Coronary artery (tissue), 2 donors: Measurements from ENCODE around the gene L3MBTL1.

Experiments used
- DNase-seq: peaks from one replicate; pipeline ENCODE4 v3.0.0-alpha.2; 2017; ENCODE audit warnings: low spot score
- H3K27ac ChIP-seq, 2 donors: fragments of 200-600 bp; sonication (generic); one replicate each; pipeline ENCODE4 v1.5.1; 2016 to 2019
- H3K4me3 ChIP-seq: fragments of 200-600 bp; sonication (generic); 2 replicates; pipeline ENCODE4 v1.5.1; 2016; ENCODE audit warnings: mild to moderate bottlenecking, moderate library complexity
- CTCF ChIP-seq: fragments of 200-600 bp; sonication (generic); IDR thresholded peaks from one replicate; pipeline ENCODE4 v1.5.1; 2019; ENCODE audit warnings: antibody characterized with exemption

L3MBTL1 gene

DNA sequence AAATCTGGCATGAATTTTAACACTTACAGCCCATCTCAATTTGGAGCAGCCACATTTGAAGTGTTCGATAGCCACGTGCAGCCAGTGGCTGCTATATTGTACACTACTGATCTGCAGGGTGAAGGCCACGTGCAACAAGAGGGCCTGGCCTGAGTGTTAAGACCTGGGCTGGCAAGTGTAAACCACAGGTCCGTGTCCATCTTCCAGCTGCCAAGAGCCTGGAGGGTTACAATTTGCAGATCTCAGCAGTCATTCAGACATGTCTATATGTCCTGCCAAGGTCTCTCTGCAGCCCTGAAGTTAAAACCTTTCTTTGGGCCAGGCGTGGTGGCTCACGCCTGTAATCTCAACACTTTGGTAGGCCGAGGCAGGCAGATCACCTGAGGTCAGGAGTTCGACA, 65.4 kb downstream of the L3MBTL1 start:
- Histone ChIP-seq H3K27ac (no peak overlapping the region), H3K4me3 (no peak overlapping the region)
- TF ChIP-seq CTCF: no peak
- DNase-seq: no peak

DNA sequence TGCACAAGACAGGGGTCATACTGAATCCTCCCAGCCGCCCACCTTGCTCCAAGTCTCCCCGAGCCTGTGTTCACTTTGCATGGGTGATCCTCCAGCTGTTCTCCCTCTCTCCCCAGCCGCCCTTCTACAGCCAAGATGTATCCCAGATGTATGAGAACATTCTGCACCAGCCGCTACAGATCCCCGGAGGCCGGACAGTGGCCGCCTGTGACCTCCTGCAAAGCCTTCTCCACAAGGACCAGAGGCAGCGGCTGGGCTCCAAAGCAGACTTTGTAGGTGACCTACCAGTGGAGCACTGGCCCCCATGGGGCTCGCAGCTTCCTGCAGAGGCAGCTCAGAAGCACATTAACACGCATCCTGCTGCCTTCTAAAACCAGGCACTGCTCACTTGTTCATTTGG, 68.6 kb downstream of the L3MBTL1 start:
- Histone ChIP-seq H3K4me3 (no peak overlapping the region), H3K27ac (no peak overlapping the region)
- DNase-seq: no peak
- TF ChIP-seq CTCF: no peak

GRCh38 chr20:43579861-43580793, 72.6 kb downstream of the L3MBTL1 start:
- Histone ChIP-seq H3K4me3 (no peak overlapping the region), H3K27ac (no peak overlapping the region)
- no peak for TF ChIP-seq CTCF
- DNase-seq: no peak

DNA sequence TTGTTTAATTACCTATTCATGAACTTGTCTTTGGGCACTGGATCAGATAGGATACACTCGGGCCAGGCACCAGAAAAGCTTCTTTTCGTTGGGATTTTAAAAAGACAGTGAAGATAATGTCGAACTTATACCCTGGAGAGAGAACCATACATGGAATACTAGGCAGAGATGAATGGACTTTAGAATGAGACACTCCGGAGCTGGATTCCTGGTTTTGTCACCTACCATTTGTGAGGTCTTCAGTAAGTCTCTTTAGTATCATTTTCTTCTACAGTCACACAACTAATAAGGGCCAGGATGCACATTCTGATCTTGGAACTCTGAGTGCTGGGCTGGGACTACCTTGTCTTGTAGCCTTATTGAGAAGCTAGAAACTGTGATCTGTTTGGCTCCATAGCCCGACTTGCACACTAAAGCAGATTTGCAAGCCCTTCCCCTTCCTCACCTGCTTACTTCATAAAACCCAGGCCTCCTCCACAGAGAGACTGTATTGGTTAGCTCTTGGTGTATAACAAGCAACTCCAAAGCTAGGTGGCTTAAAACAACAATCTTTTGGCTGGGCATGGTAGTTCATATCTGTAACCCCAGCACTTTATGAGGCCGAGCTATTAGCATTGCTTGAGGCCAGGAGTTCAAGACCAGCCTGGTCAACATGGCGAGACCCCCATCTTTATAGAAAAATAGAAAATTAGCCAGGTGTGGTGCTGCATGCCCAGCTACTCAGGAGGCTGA, 75.8 kb downstream of the L3MBTL1 start:
- TF ChIP-seq CTCF: no peak
- no peak for DNase-seq
- no peak overlapping the region for H3K4me3 ChIP-seq
- peak overlapping the region; percentile 38 to 75 for H3K27ac ChIP-seq

- peak overlapping the region; percentile 38 to 75 for H3K27ac ChIP-seq
- no peak overlapping the region for H3K4me3 ChIP-seq
- DNase-seq: peak; percentile 91
- no peak for TF ChIP-seq CTCF
Observed at GRCh38 chr20:43583982-43584432, 76.5 kb downstream of the L3MBTL1 start.

DNA sequence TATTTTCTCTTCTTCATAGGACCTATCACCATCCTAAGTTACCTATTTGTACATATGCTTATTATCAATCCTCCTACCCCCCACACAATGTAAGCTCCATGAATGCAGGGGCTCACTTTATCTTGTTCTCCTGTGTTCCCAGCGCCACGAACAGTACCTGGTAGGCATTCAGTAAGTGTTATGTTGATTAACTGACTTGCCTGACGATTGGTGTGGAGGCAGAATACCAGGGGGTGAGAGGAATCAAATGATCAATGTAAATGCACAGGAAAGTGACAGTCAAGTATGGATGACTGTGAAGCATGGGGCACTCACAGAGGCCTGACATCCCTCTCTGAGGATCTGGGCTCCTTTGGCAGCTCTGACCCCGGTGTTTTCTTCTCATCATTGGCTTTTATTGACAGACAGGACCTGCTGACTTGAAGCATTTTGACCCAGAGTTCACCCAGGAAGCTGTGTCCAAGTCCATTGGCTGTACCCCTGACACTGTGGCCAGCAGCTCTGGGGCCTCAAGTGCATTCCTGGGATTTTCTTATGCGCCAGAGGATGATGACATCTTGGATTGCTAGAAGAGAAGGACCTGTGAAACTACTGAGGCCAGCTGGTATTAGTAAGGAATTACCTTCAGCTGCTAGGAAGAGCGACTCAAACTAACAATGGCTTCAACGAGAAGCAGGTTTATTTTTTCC, 77.1 kb downstream of the L3MBTL1 start:
- H3K27ac ChIP-seq: peak overlapping the region; percentile 38 to 75
- DNase-seq: no peak
- H3K4me3 ChIP-seq: no peak overlapping the region
- no peak for TF ChIP-seq CTCF
